ENCODE measurements around the gene DLGAP1.
"Not testable (repeated sequence)": the region's sequence is repeated elsewhere in the genome, so short reads cannot be mapped to it uniquely, and the experiment has no call there.

The DLGAP1 gene

DNA sequence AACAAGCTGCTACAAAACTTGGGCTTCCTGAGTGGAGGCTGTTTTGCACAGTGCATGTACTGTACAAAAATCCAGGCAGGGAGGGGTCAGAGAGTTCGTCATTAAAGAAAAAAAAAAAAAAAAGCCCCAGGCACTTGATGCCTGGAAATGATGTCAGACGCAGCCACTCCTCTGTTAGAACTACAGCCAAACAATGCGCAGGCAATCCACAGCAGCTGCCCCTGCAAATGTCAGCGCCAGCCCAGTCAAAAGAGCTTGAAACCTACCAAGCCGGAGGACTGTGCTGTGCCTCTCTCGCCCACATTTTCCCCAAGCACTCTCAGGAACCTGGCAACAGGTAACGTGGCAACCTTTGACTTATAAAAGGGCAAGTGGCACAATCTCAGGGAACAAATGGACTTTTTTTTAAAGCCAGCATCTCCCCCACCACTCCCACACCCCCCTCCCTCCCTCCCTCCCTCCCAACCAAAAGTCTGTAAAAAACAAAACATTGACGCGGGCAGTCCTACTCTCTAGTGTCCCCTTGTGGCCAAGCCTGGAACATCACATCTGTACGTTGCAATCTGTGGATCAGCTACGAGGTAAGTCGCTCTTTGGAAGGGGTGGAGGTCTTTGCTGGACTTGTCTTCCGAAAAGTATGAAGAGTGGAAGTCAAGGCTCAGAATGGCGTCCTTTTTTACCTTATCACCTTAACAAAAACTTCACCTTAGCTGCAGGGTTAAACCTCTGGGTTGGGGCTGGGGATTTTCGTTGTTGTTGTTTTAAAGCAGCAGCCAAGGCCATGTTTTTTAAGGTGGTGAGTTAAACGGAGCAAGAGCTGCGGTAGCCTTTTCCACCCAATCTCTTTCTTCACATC lies 861.0 kb downstream of the DLGAP1 start:
- DNase-seq: peak; percentile 91

DNA sequence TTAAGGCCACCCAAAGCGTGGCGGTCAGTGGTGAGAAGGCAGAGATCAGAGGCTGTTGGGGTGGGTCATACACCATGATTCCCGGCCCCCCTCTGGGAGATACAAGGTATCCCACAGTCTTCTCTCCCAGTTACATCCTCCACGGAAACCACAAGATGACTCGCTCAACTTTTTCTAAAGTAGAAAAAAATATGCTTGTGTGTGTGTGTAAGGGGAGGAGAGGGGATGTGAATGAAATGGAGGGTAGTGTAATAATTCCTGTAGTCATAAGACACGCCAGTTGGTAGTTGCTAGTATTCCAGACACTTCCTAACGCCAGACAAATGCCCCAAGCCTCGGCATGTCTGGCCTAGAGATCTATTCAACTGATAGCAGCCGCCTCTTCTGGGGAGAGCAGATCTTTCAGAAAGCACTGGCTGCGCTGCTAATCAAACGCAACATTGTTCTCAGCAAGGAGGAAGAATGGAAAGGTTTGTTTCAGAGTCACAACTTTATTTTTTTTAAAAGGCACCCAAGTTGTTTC lies 861.7 kb downstream of the DLGAP1 start:
- DNase-seq: peak; percentile 30

DNA sequence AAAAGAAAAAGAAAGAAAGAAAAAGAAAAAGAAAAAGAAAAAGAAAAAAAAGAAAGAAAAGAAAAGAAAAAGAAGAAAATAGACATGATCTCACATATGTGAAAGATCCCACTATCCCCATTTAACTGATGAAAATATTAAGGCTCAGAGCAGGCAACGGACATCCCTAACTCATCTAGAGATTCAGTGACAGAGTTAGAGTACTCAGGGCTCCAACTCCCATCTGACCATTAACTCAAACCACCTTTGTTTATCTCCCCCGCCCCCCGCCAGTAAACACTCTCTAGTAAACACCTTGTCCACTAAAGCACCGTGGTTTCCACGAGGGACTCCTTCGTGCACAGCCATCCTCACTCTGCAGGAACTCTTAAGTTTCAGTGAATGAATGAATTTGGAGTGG lies 862.2 kb downstream of the DLGAP1 start:
- no peak for DNase-seq

DNA sequence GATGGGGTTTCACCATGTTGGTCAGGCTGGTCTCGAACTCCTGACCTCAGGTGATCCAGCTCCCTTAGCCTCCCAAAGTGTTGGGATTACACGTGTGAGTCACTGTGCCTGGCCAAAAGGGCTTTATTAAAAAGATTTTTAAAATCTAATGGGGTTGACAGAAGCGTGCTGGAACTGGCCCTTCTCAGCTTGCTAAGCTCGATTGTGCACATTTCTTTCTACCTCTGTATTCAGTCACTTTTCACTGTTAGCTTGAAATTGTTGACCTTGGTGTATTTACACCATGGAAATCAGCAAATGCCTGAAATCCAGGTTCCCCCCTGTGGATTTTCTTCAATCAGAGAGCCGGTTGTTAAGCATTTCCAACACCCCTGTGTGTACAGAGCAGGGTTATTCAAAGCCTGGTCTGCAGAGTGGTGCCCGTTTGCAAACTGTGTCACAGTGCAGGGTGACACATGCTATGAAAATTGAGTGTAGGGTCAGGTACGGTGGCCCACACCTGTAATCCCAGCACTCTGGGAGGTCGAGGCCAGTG lies 864.9 kb downstream of the DLGAP1 start:
- DNase-seq: no peak

DNA sequence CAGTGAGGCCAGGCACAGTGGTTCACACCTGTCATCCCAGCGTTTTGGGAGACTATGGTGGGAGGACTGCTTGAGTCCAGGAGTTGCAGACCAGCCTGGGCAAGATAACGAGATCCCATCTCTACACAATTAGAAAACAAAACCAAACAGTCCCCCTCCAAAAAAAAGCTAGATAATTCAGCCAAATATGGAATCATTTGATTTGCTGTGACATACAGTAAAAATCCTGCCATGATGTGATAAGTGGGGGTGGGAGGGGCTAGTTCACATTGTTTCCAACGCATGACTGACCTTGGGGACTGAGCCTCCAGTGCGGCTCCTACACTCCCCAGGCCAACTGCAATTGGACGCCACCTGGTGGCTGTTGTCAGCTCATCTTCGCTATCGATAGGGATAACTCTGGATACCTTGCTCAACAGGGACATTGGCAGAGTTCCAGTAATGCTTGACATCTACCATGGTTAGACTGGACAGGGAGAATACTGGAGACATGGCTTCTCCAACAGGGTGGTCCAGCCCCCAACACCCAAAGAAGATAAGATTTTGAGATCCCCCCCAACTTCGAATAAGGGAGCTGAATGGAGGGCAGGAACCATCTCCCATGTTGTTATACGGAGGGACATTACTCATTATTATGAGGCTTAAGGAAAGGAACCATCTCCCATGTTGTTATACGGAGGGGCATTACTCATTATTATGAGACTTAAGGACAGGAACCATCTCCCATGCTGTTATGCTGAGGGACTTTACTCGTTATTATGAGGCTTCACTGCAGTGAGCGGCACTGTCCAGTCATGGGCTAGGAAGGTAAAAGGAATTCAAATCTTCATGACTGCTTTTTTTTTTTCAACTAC lies 869.2 kb downstream of the DLGAP1 start:
- DNase-seq: peak; percentile 78

DNA sequence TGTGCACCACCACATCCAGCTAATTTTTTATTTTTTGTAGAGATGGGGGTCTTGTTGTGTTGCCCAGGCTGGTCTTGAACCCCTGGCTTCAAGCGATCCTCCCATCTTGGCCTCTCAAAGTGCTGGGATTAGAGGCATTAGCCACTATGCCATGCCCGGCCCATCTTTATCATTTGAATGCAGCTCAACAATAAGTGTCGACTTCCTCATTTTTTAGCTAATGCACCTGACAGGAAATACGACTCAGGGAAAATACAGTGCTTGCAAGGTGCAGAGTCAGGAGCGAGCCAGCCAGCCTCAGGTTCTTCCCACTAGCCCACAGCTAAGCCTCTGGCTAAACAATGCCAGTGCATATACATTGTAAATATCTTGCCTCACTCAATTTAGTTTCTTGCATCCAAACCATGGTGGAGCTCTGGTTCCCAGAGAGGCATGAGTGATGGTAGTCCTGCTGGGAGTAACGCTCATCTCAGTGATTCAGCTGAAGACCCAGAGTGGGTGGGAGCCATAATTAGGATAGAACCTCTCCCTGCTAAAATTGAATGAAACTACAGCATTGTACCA lies 870.1 kb downstream of the DLGAP1 start:
- DNase-seq: no peak

DNA sequence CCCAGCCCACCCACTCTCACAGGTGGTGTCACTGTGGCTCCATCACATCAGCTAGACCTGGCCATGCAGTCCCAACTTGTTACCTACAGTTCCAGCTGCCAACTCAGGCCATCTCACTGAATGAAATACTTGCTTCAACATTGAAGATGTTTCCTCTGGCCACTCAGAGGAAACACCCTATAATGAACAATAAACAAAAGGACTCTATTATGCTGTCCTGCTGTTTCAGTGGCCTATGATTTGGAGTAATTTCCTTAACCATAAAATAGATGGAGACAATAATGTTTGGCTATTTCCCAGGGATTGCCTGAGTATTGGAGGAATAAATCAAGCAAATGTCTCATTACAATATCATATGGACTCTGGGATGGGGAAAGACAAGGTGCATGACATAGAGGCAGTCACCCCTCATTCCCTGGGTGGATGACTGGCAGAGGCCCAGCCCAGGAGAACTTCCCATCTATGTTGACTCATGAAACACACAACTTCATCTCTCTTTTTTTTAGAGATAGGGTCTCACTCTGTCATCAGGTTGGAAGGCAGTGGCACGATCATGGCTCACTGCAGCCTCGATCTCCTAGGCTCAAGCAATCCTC lies 870.7 kb downstream of the DLGAP1 start:
- no peak for DNase-seq

DNA sequence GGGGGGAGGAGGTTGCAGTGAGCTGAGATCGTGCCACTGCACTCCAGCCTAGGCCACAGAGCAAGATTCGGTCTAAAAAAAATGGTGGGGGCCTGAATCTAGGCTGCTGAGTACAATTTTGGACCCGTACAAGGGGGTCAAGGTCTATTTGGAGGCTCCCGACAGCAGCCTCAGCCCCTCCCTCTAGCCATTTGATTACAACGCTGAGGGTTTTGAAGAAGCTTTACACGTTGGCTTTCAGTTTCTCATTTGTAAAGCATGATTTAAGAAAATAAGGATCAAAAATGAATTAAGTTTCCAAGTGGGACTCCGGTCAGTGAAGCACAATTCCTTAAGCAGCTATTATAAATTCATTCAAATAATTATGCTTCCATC lies 871.2 kb downstream of the DLGAP1 start:
- no peak for DNase-seq

DNA sequence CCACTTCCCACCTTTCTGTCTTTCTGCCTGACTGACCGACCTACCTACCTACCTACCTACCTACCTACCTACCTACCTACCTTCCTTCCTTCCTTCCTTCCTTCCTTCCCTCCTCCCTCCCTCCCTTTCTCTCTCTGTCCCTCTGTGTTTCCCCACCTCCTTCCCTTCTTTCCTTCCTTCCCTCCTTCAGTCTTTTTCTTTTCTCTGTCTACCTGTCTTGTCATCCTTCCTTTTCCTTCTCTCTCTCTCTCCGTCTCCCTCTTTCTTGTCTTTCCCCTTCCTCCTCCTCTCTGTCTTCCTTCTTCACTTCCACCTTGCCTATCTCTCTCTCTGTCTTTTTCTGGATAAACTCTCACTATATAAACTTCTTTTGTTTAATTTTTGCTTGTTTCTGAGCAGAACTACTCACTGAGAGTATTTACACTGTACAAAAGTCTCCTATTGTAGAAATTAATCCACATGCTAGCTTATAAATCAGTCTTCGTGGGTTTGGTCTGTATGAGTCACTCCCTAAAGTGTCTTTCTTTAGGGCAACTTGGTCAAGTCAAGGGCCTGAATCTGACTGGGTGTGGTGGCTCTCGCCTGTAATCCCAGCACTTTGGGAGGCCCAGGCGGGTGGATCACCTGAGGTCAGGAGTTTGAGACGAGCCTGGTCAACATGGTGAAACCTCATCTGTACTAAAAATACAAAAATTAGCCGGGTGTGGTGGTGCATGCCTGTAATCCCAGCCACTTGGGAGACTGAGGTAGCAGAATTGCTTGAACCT lies 871.8 kb downstream of the DLGAP1 start:
- DNase-seq: not testable (repeated sequence)

DNA sequence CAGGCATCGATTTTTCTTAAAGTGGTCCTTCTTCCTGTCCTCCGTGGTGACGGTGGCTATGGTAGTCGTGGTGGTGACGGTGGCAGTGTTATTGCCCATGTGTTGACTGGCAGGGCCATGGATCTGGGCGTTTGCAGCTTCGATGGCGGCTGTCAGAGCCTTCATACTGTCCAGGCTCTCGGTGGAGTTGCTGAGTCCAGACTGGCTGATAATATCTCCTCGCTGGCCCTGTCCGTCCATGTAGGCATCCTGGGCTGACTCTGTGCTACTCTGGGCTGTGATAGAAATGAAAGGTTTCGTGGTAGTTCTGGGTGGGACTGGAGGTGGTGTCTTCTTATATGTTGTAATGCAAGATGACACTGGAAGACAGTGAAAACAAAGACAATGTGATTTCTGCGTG lies 873.2 kb downstream of the DLGAP1 start:
- no peak for DNase-seq

DNA sequence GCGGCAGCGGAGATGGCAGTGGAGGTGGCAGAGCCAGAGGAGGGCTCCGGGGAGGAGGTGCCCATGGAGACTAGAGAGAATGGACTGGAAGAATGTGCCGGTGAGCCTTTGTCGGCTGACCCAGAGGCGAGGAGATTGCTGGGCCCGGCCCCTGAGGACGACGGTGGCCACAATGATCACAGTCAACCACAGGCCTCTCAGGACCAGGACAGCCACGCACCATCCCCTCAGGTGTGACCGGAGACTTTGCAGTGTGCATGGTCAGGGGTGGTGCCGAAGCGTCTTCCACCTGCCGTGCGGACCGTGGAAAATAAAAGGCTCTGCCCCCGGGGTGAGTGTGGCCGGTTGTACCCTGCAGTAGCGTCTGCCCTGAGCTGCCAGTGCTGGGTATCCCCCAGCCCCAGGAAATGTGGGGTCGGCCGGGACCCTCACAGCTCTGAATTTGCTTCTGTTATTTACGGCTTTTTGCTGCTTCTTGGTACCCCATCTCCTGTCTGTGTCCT lies 874.5 kb downstream of the DLGAP1 start:
- DNase-seq: not testable (repeated sequence)

DNA sequence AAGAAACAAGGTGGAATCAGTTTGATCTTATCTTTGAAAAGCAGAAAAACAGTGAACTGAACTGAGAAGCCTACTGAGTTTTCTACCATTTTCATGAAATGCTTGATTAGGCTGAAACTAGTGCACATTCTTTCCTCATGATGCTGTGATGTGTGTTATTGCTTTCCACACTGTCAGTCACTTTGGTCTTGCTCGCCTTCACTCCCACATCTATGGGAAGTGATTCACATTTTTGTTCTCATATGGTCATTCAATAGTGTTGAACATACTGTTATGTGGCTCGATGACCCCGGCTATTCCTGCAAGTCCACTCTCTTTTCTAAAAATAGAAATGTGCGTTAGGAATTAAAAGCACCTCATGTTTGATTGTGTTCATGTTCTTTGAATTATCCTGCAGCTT lies 875.4 kb downstream of the DLGAP1 start:
- no peak for DNase-seq

DNA sequence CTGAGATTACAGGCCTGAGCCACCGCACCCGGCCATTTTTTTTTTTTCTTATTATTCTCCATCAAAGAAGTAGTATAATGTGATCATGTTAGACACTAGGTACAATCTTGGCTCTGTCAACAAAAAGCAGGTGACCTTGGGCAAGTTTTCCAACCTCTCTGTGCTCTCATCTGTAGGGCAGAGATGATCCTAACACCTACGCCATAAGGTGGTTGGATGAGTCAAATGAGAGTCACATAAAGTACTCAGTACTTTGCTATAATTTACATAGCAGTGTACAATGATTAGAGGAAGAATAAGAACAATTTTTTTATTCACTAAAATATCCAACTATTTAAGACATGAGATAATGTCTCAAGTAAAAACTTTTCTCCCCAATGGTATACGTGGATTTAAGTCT lies 876.5 kb downstream of the DLGAP1 start:
- peak; percentile 27 for DNase-seq

DNA sequence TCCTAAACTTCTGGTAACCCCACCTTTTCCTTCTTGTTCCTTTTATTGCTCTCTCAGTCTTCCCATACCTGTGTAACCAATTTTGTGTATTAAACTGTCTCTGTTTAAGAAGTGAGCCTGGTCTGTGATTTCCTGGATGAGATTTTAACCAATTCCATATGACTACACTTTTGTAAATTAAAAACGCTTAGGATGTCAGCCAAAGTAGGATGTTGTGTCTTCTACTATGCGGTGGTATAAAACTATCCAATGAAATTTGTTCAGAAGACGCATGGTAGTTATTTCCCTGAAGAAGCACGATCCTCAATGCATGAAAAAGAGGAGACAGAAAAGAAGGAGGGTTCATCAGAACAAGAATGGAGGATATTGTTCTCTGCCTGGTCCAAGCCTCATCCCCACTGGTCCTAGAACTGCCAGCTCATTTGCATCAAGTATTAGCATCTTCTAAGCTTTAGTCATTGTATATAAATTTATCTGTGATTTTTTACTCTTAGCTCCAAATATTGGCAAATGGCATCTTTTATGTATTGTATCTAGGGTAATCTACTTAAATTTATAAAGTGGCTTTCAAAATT lies 877.7 kb downstream of the DLGAP1 start:
- no peak for DNase-seq

DNA sequence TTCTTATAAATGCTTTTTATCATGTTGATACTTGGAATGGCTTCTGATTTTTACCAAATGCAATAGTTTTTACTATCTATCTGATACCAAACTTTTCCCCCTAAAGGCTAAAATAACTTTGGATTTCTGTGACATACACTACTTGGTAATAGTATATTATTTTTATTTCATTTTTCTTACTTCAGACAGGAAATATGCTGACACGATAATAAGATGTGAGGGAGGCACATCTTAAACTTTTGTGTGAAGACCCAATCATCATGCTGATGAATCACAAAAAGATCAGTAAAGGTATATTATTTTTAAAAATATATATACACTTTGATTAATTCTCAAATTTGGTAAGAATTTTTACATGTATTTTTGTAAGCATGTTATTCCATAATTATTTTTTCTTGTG lies 882.3 kb downstream of the DLGAP1 start:
- no peak for DNase-seq

DNA sequence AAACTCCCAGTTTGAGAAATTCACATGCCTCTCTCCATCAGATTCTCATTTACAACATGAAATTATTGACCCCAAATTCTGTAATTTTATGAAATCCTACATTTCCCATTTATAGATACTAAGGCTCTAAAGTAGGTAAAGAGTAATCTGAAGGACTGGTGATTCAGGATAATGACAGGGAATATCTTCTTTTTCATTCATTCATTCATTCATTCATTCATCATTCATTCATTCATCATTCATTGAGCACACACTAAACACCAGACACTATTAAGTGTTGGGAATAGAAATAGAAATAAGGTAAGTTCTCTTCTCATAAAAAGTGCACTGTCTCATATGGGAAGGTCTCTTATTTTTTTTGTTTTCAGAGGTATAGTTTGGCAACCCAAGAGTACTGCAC lies 888.3 kb downstream of the DLGAP1 start:
- DNase-seq: no peak

DNA sequence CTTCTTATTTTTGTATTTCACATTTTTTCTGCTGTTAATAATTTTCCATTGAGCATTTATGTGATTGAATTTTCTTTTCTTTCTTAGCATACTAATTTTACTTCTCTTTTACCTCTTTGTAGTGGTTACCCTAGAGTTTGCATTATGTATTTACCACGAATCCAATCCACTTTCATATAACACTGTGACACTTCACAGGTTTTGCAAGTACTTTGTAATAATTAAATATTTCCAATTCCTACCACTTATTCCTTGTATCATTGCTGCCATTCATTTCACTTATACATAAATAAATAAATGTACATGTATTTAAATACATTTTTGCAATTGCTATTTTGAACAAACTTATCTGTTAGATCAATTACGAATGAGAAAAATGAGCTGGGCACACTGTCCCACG lies 894.4 kb downstream of the DLGAP1 start:
- DNase-seq: no peak

DNA sequence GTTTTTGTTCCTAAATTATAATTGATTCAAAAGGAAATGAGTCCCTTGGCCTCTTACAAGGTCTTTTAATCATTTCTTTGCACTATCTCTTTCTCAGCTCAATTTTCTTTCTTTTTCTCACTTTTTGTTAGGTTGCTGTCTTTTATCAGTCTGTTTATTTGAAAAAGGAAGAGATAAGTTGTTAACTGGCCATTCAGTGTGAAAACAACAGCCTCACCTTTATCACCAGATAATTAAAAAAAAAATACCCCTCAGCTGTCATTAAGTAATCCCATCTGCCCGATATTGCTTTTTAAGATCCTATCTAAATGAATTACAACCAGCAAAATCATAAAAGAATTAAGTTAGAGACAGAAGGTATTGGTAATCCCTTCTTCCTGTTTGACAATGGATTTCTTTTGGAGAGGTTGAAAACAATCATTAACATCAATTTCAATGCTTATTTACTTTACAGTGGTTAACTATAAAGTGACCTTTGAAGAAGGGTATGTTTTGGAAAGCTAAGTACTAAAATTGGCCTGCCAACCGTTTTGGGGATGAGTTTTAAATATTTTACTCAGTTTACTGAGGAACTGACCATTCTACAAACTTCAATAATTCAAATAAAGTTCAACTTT lies 900.2 kb downstream of the DLGAP1 start:
- DNase-seq: no peak

DNA sequence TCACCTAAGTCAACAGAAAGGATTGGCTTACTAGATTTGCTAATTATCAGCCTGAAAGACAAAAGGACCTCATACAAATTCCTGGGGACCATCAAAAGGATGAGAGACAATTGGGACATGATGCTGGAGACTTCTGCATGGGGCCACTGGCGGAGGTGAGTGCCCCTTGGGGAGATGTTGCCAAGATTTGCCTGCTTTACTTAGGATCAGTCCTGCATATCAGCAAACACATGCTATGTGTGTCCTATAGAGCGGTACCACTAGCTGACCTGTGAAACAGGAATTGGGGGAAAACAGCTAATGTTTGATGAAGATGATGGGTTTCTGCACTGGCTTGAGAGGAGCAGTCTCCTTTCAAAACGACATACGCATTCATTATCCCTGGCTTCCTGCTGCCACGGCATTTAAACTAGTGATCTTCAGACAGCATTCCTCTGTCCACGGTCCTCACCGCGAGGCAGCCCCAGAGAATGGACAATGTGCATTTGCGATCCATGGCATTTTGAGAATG lies 901.0 kb downstream of the DLGAP1 start:
- no peak for DNase-seq

DNA sequence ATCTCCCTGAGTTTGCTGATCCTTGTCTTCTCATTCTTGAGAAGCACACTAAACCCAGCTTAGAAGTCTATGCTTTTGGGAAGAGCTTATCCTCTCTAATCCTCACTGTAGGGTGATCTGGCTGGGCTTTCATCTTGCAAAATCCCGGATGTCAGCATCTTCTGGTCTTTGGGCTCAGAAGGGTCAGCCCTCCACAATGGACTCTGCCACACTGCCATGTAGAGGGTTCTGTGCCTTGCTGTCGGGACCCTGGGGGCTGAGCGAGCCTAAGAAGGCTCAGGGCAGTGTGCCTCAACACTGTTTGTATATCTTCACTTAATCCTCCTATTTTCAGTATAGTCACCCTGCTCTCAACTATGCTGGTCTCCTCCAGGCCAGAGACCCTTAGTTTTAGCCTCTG lies 902.8 kb downstream of the DLGAP1 start:
- DNase-seq: no peak
